ENCODE measurements around the gene HELZ.

Gene HELZ

GRCh38 chr17:67215991-67216421 is 29.0 kb downstream of the HELZ start:
- H3K4me1 ChIP-seq (ENCODE audit: insufficient read depth, insufficient read length): no peaks in the 10 kb centered on the region
- no peaks in the 10 kb centered on the region for H3K27me3 ChIP-seq (ENCODE audit: insufficient read depth, insufficient read length)
- TF ChIP-seq YY1 (IDR thresholded peaks at IDR 0.05; ENCODE audit: insufficient read depth, insufficient read length): no peak
- TF ChIP-seq ZNF274 (IDR thresholded peaks at IDR 0.05; ENCODE audit: low read depth, low read length): no peak
- H3K9me3 ChIP-seq (ENCODE audit: insufficient read depth, low read length): no peaks in the 10 kb centered on the region
- no peak for DNase-seq (ENCODE audit: low read depth, low spot score)
- no peak overlapping the region for H3K9ac ChIP-seq (ENCODE audit: insufficient read length, low read depth)
- H3K4me3 ChIP-seq (ENCODE audit: insufficient read length, low read depth): no peak overlapping the region
- H3K36me3 ChIP-seq (ENCODE audit: insufficient read depth, insufficient read length, low read length): peaks cover 31% of the 10 kb centered on the region

- Histone ChIP-seq H3K9ac (ENCODE audit: insufficient read length, low read depth) (no peak overlapping the region), H3K9me3 (ENCODE audit: insufficient read depth, low read length) (no peaks in the 10 kb centered on the region), H3K27me3 (ENCODE audit: insufficient read depth, insufficient read length) (no peaks in the 10 kb centered on the region), H3K4me1 (ENCODE audit: insufficient read depth, insufficient read length) (no peaks in the 10 kb centered on the region), H3K4me3 (ENCODE audit: insufficient read length, low read depth) (no peak overlapping the region), H3K36me3 (ENCODE audit: insufficient read depth, insufficient read length, low read length) (peaks cover 27% of the 10 kb centered on the region)
- no peak for TF ChIP-seq ZNF274 (IDR thresholded peaks at IDR 0.05; ENCODE audit: low read depth, low read length)
- no peak for TF ChIP-seq YY1 (IDR thresholded peaks at IDR 0.05; ENCODE audit: insufficient read depth, insufficient read length)
- no peak for TF ChIP-seq SUZ12 (IDR thresholded peaks at IDR 0.05; ENCODE audit: extremely low read depth, insufficient read depth, insufficient read length)
- DNase-seq (ENCODE audit: low read depth, low spot score): no peak
Observed at GRCh38 chr17:67212714-67213417, 32.1 kb downstream of the HELZ start.

- H3K4me1 ChIP-seq (ENCODE audit: insufficient read depth, insufficient read length): no peaks in the 10 kb centered on the region
- peaks cover 22% of the 10 kb centered on the region for H3K36me3 ChIP-seq (ENCODE audit: insufficient read depth, insufficient read length, low read length)
Observed at GRCh38 chr17:67212231-67212630, 32.8 kb downstream of the HELZ start.

DNA sequence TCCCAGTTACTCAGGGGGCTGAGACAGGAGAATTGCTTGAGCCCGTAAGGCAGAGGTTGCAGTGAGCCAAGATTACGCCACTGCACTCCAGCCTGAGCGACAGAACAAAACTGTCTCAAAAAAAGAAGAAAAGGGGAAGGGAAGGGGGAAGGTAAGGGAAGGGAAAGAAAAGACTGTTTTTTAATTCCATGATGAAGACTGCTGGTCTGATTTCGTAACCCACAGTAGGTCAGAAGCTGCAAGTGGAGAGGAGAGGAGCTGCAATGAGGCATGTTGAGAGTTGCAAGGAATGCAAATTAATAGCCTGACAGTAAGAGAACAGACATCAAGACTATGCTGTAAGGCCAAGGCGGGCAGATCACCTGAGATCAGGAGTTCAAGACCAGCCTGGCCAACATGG is 33.3 kb downstream of the HELZ start:
- H3K36me3 ChIP-seq (ENCODE audit: insufficient read depth, insufficient read length, low read length): peaks cover 19% of the 10 kb centered on the region
- DNase-seq (ENCODE audit: low read depth, low spot score): no peak
- H3K27me3 ChIP-seq (ENCODE audit: insufficient read depth, insufficient read length): no peaks in the 10 kb centered on the region
- no peak overlapping the region for H3K9ac ChIP-seq (ENCODE audit: insufficient read length, low read depth)
- H3K9me3 ChIP-seq (ENCODE audit: insufficient read depth, low read length): no peaks in the 10 kb centered on the region
- TF ChIP-seq YY1 (IDR thresholded peaks at IDR 0.05; ENCODE audit: insufficient read depth, insufficient read length) (no peak), SUZ12 (IDR thresholded peaks at IDR 0.05; ENCODE audit: extremely low read depth, insufficient read depth, insufficient read length) (no peak), ZNF274 (IDR thresholded peaks at IDR 0.05; ENCODE audit: low read depth, low read length) (no peak)
- no peaks in the 10 kb centered on the region for H3K4me1 ChIP-seq (ENCODE audit: insufficient read depth, insufficient read length)
- no peak overlapping the region for H3K4me3 ChIP-seq (ENCODE audit: insufficient read length, low read depth)

More at GRCh38 chr17:67212231-67212630, 32.8 kb downstream of the HELZ start:
- no peak for DNase-seq (ENCODE audit: low read depth, low spot score)
- no peak overlapping the region for H3K9ac ChIP-seq (ENCODE audit: insufficient read length, low read depth)
- H3K27me3 ChIP-seq (ENCODE audit: insufficient read depth, insufficient read length): no peaks in the 10 kb centered on the region
- no peaks in the 10 kb centered on the region for H3K9me3 ChIP-seq (ENCODE audit: insufficient read depth, low read length)
- no peak for TF ChIP-seq YY1 (IDR thresholded peaks at IDR 0.05; ENCODE audit: insufficient read depth, insufficient read length)
- no peak for TF ChIP-seq ZNF274 (IDR thresholded peaks at IDR 0.05; ENCODE audit: low read depth, low read length)
- TF ChIP-seq SUZ12 (IDR thresholded peaks at IDR 0.05; ENCODE audit: extremely low read depth, insufficient read depth, insufficient read length): no peak
- no peak overlapping the region for H3K4me3 ChIP-seq (ENCODE audit: insufficient read length, low read depth)

- H3K27me3 ChIP-seq (ENCODE audit: insufficient read depth, insufficient read length): no peaks in the 10 kb centered on the region
- H3K4me3 ChIP-seq (ENCODE audit: insufficient read length, low read depth): no peak overlapping the region
- no peaks in the 10 kb centered on the region for H3K9me3 ChIP-seq (ENCODE audit: insufficient read depth, low read length)
- DNase-seq (ENCODE audit: low read depth, low spot score): no peak
- no peak for TF ChIP-seq YY1 (IDR thresholded peaks at IDR 0.05; ENCODE audit: insufficient read depth, insufficient read length)
- TF ChIP-seq ZNF274 (IDR thresholded peaks at IDR 0.05; ENCODE audit: low read depth, low read length): no peak
- TF ChIP-seq SUZ12 (IDR thresholded peaks at IDR 0.05; ENCODE audit: extremely low read depth, insufficient read depth, insufficient read length): no peak
- no peak overlapping the region for H3K9ac ChIP-seq (ENCODE audit: insufficient read length, low read depth)
- peaks cover 14% of the 10 kb centered on the region for H3K36me3 ChIP-seq (ENCODE audit: insufficient read depth, insufficient read length, low read length)
- H3K4me1 ChIP-seq (ENCODE audit: insufficient read depth, insufficient read length): no peaks in the 10 kb centered on the region
Observed at GRCh38 chr17:67210915-67211314, 34.1 kb downstream of the HELZ start.

- H3K4me1 ChIP-seq (ENCODE audit: insufficient read depth, insufficient read length): no peaks in the 10 kb centered on the region
- H3K9ac ChIP-seq (ENCODE audit: insufficient read length, low read depth): no peak overlapping the region
- no peaks in the 10 kb centered on the region for H3K9me3 ChIP-seq (ENCODE audit: insufficient read depth, low read length)
- no peak for DNase-seq (ENCODE audit: low read depth, low spot score)
- TF ChIP-seq SUZ12 (IDR thresholded peaks at IDR 0.05; ENCODE audit: extremely low read depth, insufficient read depth, insufficient read length) (no peak), ZNF274 (IDR thresholded peaks at IDR 0.05; ENCODE audit: low read depth, low read length) (no peak), YY1 (IDR thresholded peaks at IDR 0.05; ENCODE audit: insufficient read depth, insufficient read length) (no peak)
- no peaks in the 10 kb centered on the region for H3K27me3 ChIP-seq (ENCODE audit: insufficient read depth, insufficient read length)
- no peak overlapping the region for H3K4me3 ChIP-seq (ENCODE audit: insufficient read length, low read depth)
- peaks cover 12% of the 10 kb centered on the region for H3K36me3 ChIP-seq (ENCODE audit: insufficient read depth, insufficient read length, low read length)
Observed at GRCh38 chr17:67208232-67208631, 36.8 kb downstream of the HELZ start.

- TF ChIP-seq YY1 (IDR thresholded peaks at IDR 0.05; ENCODE audit: insufficient read depth, insufficient read length) (no peak), ZNF274 (IDR thresholded peaks at IDR 0.05; ENCODE audit: low read depth, low read length) (no peak), SUZ12 (IDR thresholded peaks at IDR 0.05; ENCODE audit: extremely low read depth, insufficient read depth, insufficient read length) (no peak)
- peaks cover 40% of the 10 kb centered on the region for H3K36me3 ChIP-seq (ENCODE audit: insufficient read depth, insufficient read length, low read length)
- no peak overlapping the region for H3K9ac ChIP-seq (ENCODE audit: insufficient read length, low read depth)
- H3K4me1 ChIP-seq (ENCODE audit: insufficient read depth, insufficient read length): no peaks in the 10 kb centered on the region
- no peaks in the 10 kb centered on the region for H3K9me3 ChIP-seq (ENCODE audit: insufficient read depth, low read length)
- H3K4me3 ChIP-seq (ENCODE audit: insufficient read length, low read depth): no peak overlapping the region
- H3K27me3 ChIP-seq (ENCODE audit: insufficient read depth, insufficient read length): no peaks in the 10 kb centered on the region
- DNase-seq (ENCODE audit: low read depth, low spot score): no peak
Observed at GRCh38 chr17:67203818-67204217, 41.2 kb downstream of the HELZ start.

Measured in NT2/D1 (cell line).